ENCODE data around the gene FAM131B. TPM values are rescaled to one million over a fixed set of nuclear protein-coding genes. Genes with fewer than 3 reads are reported as not detected.

The FAM131B gene
- total RNA-seq, 1 experiment from 2014 or later: 6.9 TPM

DNA sequence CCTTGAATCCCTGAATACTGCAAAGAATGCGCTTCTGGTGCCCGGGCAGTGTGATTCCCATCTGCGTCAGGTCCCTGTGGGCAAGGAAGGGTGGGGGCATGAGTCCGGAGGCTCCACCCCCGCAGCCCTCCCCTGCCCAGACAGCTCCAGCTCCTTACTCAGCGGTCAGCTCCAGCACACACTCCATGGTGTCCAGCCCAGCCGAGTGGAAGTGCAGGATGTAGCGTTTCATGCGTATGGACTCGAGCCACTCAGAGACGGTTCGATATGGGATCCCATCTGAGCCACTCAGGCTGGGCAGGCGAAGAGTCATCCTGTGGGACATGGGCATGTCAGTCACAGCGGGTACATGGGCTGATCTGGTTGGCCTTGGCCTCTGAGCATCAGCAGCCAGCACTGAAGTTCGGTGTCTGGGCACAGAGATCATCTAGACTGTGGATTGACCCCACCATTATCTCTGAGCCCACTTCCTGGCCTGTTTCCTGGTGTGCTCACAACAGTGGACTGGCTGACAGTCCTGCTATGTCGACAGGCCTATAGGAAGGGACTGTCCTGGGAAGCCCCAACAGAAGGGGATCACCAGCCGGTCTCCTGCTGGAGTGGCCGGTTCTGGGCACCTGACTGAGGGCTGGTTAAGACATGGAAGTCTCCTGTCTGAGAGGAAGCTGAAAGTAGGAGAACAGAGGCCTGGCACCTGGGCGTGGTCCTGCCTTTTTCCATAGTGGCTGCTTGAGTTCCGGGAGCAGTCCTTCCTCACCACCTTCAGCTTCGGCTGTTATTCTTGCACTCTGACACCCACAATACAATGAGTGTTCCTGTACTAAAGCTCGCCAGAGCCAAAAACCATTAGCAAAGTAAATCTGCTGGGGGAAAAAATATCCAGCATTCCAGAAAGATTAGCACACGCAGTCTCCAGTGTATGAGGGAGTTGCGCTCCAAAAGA, 29.2 kb upstream of the FAM131B start:
- H3K27me3 ChIP-seq (ENCODE audit: low read length): no peaks in the 10 kb centered on the region
- H4K20me1 ChIP-seq (ENCODE audit: low read length): peaks cover 11% of the 10 kb centered on the region; the same call in 1 of the 2 replicates
- H3K9me3 ChIP-seq (ENCODE audit: low read length): no peaks in the 10 kb centered on the region
- BruUV-seq (replicated peaks): no TSS peak
- DNase-seq (no peak), ATAC-seq (peak; percentile 2)
- TF ChIP-seq EZH2phosphoT487 (IDR thresholded peaks at IDR 0.05; ENCODE audit: borderline replicate concordance, low read length) (no peak), EZH2 (IDR thresholded peaks at IDR 0.05; ENCODE audit: low read length, unreplicated experiment) (no peak)
- TF ChIP-seq, protein P1, sequence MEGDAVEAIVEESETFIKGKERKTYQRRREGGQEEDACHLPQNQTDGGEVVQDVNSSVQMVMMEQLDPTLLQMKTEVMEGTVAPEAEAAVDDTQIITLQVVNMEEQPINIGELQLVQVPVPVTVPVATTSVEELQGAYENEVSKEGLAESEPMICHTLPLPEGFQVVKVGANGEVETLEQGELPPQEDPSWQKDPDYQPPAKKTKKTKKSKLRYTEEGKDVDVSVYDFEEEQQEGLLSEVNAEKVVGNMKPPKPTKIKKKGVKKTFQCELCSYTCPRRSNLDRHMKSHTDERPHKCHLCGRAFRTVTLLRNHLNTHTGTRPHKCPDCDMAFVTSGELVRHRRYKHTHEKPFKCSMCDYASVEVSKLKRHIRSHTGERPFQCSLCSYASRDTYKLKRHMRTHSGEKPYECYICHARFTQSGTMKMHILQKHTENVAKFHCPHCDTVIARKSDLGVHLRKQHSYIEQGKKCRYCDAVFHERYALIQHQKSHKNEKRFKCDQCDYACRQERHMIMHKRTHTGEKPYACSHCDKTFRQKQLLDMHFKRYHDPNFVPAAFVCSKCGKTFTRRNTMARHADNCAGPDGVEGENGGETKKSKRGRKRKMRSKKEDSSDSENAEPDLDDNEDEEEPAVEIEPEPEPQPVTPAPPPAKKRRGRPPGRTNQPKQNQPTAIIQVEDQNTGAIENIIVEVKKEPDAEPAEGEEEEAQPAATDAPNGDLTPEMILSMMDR (conservative IDR thresholded peaks at IDR 0.05; ENCODE audit: low read depth, low read length): no peak
- POLR2A ChIA-PET (ENCODE audit: unreplicated experiment): no interaction called here
- intact Hi-C loops (cut with micrococcal nuclease): no loop called here
- no peak overlapping the region for H3K4me2 ChIP-seq (ENCODE audit: low read length)
- no peak overlapping the region for H3K9ac ChIP-seq (ENCODE audit: low read length)
- peaks cover 8% of the 10 kb centered on the region for H3K79me2 ChIP-seq (ENCODE audit: low read length)
- H3K4me3 ChIP-seq (ENCODE audit: low read length): no peak overlapping the region
- H3F3A ChIP-seq (ENCODE audit: low read length, unreplicated experiment): no peaks in the 10 kb centered on the region
- H2AFZ ChIP-seq (ENCODE audit: low read length): no peak overlapping the region
- CTCF ChIA-PET: no interaction called here
- H3K4me1 ChIP-seq (ENCODE audit: insufficient read depth, low read length): no peaks in the 10 kb centered on the region
- peaks cover 20% of the 10 kb centered on the region for H3K36me3 ChIP-seq (ENCODE audit: low read depth, low read length)
- no peak overlapping the region for H3K27ac ChIP-seq (ENCODE audit: low read length)
- H3K9me2 ChIP-seq (replicated peaks; ENCODE audit: low read length): no peaks in the 10 kb centered on the region

DNA sequence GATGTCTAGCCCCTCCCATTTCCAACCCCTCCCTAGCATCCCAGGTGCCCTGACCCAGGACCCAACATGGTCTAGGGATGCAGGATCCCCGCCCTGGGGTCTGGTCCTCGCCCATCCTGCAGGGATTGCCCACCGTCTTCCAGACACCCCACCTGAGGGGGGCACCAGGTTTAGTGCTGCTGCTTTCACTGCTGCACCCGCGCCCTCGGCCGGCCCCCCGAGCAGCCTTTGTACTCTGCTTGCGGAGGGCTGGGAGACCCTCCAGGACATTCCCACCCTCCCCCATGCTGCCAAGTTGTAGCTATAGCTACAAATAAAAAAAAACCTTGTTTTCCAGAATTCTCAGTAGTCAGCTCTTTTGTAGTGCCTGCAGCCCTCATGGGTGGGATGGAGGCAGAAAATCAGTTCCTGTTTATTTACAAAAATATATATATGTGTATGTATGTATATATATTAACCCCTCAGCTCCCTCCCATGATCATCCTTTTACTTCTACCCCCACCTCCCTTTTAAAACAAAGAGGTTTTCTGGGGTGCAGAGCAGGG, 28.3 kb upstream of the FAM131B start:
- no peaks in the 10 kb centered on the region for H3K9me3 ChIP-seq (ENCODE audit: low read length)
- CTCF ChIA-PET: no interaction called here
- H2AFZ ChIP-seq (ENCODE audit: low read length): no peak overlapping the region
- H3K27me3 ChIP-seq (ENCODE audit: low read length): no peaks in the 10 kb centered on the region
- TSS peak; percentile 57 for BruUV-seq (replicated peaks)
- intact Hi-C loops (cut with micrococcal nuclease): no loop called here
- peaks cover 16% of the 10 kb centered on the region for H3K79me2 ChIP-seq (ENCODE audit: low read length)
- H4K20me1 ChIP-seq (ENCODE audit: low read length): peaks cover 18% of the 10 kb centered on the region; the same call in 1 of the 2 replicates
- no peak overlapping the region for H3K4me2 ChIP-seq (ENCODE audit: low read length)
- H3K27ac ChIP-seq (ENCODE audit: low read length): no peak overlapping the region
- no peaks in the 10 kb centered on the region for H3K4me1 ChIP-seq (ENCODE audit: insufficient read depth, low read length)
- H3K36me3 ChIP-seq (ENCODE audit: low read depth, low read length): peaks cover 20% of the 10 kb centered on the region
- no peaks in the 10 kb centered on the region for H3K9me2 ChIP-seq (replicated peaks; ENCODE audit: low read length)
- ATAC-seq (no peak), DNase-seq (no peak)
- TF ChIP-seq EZH2phosphoT487 (IDR thresholded peaks at IDR 0.05; ENCODE audit: borderline replicate concordance, low read length) (no peak), EZH2 (IDR thresholded peaks at IDR 0.05; ENCODE audit: low read length, unreplicated experiment) (no peak)
- TF ChIP-seq, protein P1 (conservative IDR thresholded peaks at IDR 0.05; ENCODE audit: low read depth, low read length): no peak
- no peak overlapping the region for H3K4me3 ChIP-seq (ENCODE audit: low read length)
- H3K9ac ChIP-seq (ENCODE audit: low read length): no peak overlapping the region
- POLR2A ChIA-PET (ENCODE audit: unreplicated experiment): interaction anchor here (0.6 kb wide), 1 partner anchor 128 kb away, joined by 3 read pairs; the partner anchor contains the start of gene GSTK1
- no peaks in the 10 kb centered on the region for H3F3A ChIP-seq (ENCODE audit: low read length, unreplicated experiment)

All from PC-3 (cell line).